GM11168 (cell line): ENCODE data around the gene DNAH5.
"Not testable (repeated sequence)": the region's sequence is repeated elsewhere in the genome, so short reads cannot be mapped to it uniquely, and the experiment has no call there.

Source experiments
- in situ Hi-C: fragments of 300-500 bp; cut with MboI; formaldehyde crosslinking; loops from one replicate; pipeline ENCODE4 v1.12.0; 2022; ENCODE audit warnings: low sequenced_read_pairs; ENCODE audit not compliant: unreplicated experiment

DNAH5 gene

GRCh38 chr5:13859270-13860065 is 85.0 kb downstream of the DNAH5 start:
- in situ Hi-C loops: no loop called here

- in situ Hi-C loops: no loop called here
Observed at GRCh38 chr5:13843175-13843846, 101.2 kb downstream of the DNAH5 start.

GRCh38 chr5:13833440-13833839 is 111.0 kb downstream of the DNAH5 start:
- in situ Hi-C loops: no loop called here

- in situ Hi-C loops: no loop called here
Observed at GRCh38 chr5:13831351-13831750, 113.1 kb downstream of the DNAH5 start.

GRCh38 chr5:13830536-13830935 is 114.0 kb downstream of the DNAH5 start:
- in situ Hi-C loops: no loop called here

- in situ Hi-C loops: no loop called here
Observed at GRCh38 chr5:13821366-13821765, 123.1 kb downstream of the DNAH5 start.

- in situ Hi-C loops: no loop called here
Observed at GRCh38 chr5:13816126-13816525, 128.4 kb downstream of the DNAH5 start.

- in situ Hi-C loops: no loop called here
Observed at GRCh38 chr5:13814301-13814700, 130.2 kb downstream of the DNAH5 start.

GRCh38 chr5:13809921-13810320 is 134.6 kb downstream of the DNAH5 start:
- in situ Hi-C loops: no loop called here

- in situ Hi-C loops: no loop called here
Observed at GRCh38 chr5:13804336-13804735, 140.2 kb downstream of the DNAH5 start.

GRCh38 chr5:13798569-13798968 is 145.9 kb downstream of the DNAH5 start:
- in situ Hi-C loops: not testable (repeated sequence)

GRCh38 chr5:13785781-13786415 is 158.6 kb downstream of the DNAH5 start:
- in situ Hi-C loops: no loop called here

- in situ Hi-C loops: no loop called here
Observed at GRCh38 chr5:13783726-13784125, 160.8 kb downstream of the DNAH5 start.

- in situ Hi-C loops: no loop called here
Observed at GRCh38 chr5:13780081-13780480, 164.4 kb downstream of the DNAH5 start.

GRCh38 chr5:13773649-13774048 is 170.8 kb downstream of the DNAH5 start:
- in situ Hi-C loops: no loop called here

GRCh38 chr5:13771011-13771571 is 173.4 kb downstream of the DNAH5 start:
- in situ Hi-C loops: no loop called here

GRCh38 chr5:13766236-13766635 is 178.3 kb downstream of the DNAH5 start:
- in situ Hi-C loops: no loop called here

- in situ Hi-C loops: no loop called here
Observed at GRCh38 chr5:13763719-13764118, 180.8 kb downstream of the DNAH5 start.

- in situ Hi-C loops: no loop called here
Observed at GRCh38 chr5:13749766-13750165, 194.7 kb downstream of the DNAH5 start.

GRCh38 chr5:13746026-13746425 is 198.5 kb downstream of the DNAH5 start:
- in situ Hi-C loops: no loop called here

- in situ Hi-C loops: no loop called here
Observed at GRCh38 chr5:13745508-13745907, 199.0 kb downstream of the DNAH5 start.
